ENCODE data around the gene PALLD.

The PALLD gene

GRCh38 chr4:168743601-168744000, 246.7 kb downstream of the PALLD start:
- no peak for DNase-seq (ENCODE audit: low read depth in 1 of 2, low spot score in 1 of 2)
- TF ChIP-seq JUND (IDR thresholded peaks at IDR 0.05; ENCODE audit: low read depth), result no peak
- in situ Hi-C loops (cut with HindIII; ENCODE audit: low pct_unique_long_range_greater_than_20kb, low sequenced_read_pairs), result no loop called here

DNA sequence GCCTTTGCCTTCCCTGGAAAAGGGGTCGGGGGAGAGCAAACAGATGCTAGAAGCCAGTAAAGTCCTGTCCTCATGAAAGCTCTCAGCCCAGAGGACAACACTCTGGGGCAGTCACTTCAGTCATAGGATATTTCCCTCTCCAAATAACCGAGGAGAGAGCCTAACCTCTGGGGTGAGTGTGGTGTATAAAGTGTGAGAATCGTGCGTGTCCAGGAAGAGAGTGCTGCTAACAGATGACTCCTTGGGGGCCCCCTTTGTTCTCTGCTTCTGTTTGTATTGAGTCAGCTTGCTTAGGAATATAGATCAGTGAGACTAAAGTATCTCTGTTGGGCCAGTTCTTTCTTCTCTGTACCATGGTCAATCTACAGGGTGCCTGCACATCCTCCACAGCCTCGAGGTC, 247.2 kb downstream of the PALLD start:
- in situ Hi-C loops (cut with HindIII; ENCODE audit: low pct_unique_long_range_greater_than_20kb, low sequenced_read_pairs), result no loop called here

DNA sequence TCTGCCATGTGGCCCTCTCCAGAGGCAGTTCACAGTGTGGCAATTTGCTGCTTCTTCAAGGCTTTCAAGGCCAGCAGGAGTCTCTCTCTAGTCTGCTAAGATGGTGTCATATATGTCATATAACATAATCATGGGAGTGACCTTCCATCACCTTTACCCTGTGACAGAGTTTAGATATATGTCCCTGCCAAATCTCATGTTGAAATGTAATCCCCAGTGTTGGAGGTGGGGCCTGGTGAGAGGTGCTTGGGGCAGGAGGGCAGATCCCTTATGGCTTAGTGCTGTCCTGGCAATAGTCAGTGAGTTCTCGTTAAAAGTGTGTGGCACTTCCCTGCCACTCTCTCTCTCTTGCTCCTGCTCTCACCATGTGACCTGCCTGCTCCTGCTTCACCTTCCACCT, 252.0 kb downstream of the PALLD start:
- no peak for DNase-seq (ENCODE audit: low read depth in 1 of 2, low spot score in 1 of 2)
- in situ Hi-C loops (cut with HindIII; ENCODE audit: low pct_unique_long_range_greater_than_20kb, low sequenced_read_pairs), result no loop called here
- TF ChIP-seq JUND (IDR thresholded peaks at IDR 0.05; ENCODE audit: low read depth), result no peak

More for the DNA sequence above, 247.2 kb downstream of the PALLD start:
- TF ChIP-seq JUND (IDR thresholded peaks at IDR 0.05; ENCODE audit: low read depth), result no peak
- no peak for DNase-seq (ENCODE audit: low read depth in 1 of 2, low spot score in 1 of 2)

DNA sequence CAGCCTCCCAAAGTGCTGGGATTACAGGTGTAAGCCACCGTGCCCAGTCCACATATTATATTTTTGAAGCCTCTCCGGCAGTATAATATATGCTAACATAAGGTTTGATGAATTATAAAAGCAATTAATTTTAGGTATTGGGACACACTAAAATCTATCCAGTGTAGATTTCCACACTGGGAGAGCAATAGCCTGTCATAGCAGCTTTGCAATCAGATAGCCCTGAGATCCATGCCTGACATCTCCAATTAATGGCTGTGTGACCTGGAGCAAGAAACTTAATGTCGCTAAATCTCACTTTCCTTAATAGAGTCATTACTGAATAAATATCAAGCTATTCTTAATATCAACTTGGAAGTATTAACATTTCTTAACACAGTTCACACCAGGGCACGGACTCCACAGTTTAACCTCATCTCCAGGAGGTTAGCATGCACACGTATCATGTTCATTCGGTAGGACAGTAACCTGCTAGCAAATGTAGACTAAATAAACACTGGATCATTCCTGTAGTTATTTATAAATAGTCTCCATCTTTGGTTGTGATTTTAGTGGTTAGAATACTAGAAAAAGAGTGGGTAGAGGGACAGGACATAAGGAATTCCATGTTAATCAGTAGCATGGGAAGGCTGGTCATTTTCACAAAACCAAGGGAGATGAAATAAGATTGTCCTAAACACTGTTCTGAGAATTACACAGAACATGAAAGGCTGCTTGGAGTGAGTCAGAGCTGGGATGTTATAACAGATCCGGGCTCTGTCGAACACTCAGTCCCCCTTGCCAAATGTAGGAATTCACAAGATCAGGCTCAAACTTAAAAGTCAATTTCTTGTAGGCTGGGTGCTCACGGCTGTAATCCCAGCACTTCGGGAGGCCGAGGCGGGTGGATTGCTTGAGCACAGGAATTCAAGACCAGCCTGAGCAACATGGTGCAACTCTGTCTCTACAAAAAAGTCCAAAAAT, 254.7 kb downstream of the PALLD start:
- in situ Hi-C loops (cut with HindIII; ENCODE audit: low pct_unique_long_range_greater_than_20kb, low sequenced_read_pairs), result no loop called here
- no peak for TF ChIP-seq JUND (IDR thresholded peaks at IDR 0.05; ENCODE audit: low read depth)
- DNase-seq (ENCODE audit: low read depth in 1 of 2, low spot score in 1 of 2), result no peak

DNA sequence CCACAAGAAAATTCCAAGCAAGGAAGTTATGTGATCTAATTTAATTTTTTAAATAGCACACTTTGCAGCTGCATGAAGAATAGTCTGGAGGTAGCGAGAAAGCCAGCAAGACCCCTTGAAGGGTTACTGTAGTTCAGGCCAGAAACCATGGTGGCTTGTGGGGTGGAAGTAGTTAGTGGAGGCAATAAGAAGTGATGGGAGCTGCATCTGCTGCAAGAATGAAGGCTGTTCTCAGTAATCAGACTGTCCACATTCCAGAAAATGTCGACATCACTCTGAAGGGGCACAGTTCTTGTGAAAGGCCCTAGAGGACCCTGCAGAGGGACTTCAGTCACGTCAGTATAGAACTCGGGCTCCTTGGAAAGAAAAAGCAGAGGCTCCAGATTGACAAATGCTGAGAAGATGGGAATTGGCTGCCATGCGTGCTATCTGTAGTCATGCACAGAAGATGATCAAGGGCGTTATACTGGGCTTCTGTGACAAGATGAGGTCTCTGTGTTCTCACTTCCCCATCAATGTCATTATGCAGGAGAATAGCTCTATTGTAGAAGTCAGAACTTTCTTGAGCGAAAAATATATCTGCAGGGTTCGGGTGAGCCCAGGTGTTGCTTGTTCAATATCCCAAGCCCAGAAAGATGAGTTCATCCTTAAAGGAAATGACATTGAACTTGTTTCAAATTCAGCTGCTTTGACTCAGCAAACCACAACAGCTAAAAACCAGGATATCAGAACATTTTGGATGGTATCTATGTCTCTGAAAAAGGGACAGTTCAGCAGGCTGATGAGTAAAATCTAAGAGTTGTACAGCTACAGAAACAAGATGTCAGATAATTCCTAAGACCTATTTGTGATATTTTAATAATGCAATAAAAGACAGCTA, 259.0 kb downstream of the PALLD start:
- DNase-seq (ENCODE audit: low read depth in 1 of 2, low spot score in 1 of 2), result no peak
- in situ Hi-C loops (cut with HindIII; ENCODE audit: low pct_unique_long_range_greater_than_20kb, low sequenced_read_pairs), result no loop called here
- TF ChIP-seq JUND (IDR thresholded peaks at IDR 0.05; ENCODE audit: low read depth), result no peak

DNA sequence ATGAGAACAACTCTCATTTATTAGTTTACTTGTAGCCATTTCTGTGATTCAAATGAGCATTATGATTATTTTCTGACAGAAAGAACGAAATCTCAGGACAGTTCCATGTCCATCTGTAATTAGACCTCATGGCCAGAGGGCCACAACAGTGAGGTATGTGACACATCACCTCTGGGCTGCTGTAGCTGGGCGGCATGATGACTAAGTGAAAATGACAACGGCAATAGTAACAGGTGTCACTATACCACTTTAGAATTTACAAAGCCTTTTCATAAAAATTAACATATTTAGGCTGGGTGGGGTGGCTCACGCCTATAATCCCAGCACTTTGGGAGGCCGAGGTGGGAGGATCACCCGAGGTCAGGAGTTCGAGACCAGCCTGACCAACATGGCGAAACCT, 260.6 kb downstream of the PALLD start:
- TF ChIP-seq JUND (IDR thresholded peaks at IDR 0.05; ENCODE audit: low read depth), result no peak
- no peak for DNase-seq (ENCODE audit: low read depth in 1 of 2, low spot score in 1 of 2)
- in situ Hi-C loops (cut with HindIII; ENCODE audit: low pct_unique_long_range_greater_than_20kb, low sequenced_read_pairs), result no loop called here

DNA sequence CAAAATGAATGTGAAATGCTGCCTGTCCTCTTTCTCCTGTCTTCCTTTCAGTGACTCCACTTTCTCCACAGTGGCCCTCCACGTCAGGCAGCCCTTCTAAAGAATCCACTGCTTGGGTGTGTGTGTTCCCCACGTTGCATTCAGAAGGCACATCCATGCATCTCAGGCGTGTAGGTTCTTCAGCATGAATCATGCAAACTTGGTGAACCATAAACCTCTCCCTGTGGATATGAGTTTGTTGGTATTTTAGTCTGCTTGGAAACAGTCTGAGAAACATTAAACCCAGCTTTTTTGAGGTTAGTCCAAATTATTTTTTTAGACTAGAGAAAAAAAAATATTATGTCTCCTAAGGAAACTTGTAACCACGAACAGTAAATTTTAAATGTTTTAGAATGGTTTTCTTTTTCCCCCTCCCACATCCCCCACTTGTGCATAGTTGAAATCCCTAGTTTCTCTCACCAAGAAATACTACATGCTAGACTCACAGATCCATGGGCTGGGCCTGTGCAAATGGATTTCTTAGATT, 261.6 kb downstream of the PALLD start:
- in situ Hi-C loops (cut with HindIII; ENCODE audit: low pct_unique_long_range_greater_than_20kb, low sequenced_read_pairs), result no loop called here
- TF ChIP-seq JUND (IDR thresholded peaks at IDR 0.05; ENCODE audit: low read depth), result no peak
- no peak for DNase-seq (ENCODE audit: low read depth in 1 of 2, low spot score in 1 of 2)

DNA sequence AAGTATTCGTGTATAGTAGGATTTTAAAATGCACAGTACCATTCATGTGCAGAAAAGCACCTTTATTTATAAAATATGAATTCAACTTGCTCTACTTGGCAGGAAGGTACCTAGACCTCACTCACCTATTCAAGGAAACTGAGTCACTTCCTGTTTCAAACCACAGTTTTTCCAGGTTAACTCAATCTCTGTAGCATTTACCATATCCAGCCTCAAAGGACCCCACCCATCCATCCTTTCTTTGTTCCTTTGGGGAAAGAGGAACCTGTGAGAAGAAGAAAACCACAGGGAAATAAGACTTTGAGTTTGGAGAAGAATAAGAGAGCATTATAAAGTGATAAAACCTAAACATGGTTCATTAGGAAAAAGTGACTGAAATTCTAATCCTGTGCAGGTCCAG, 262.5 kb downstream of the PALLD start:
- DNase-seq (ENCODE audit: low read depth in 1 of 2, low spot score in 1 of 2), result no peak
- in situ Hi-C loops (cut with HindIII; ENCODE audit: low pct_unique_long_range_greater_than_20kb, low sequenced_read_pairs), result no loop called here
- no peak for TF ChIP-seq JUND (IDR thresholded peaks at IDR 0.05; ENCODE audit: low read depth)

GRCh38 chr4:168759959-168760527, 263.2 kb downstream of the PALLD start:
- no peak for DNase-seq (ENCODE audit: low read depth in 1 of 2, low spot score in 1 of 2)
- in situ Hi-C loops (cut with HindIII; ENCODE audit: low pct_unique_long_range_greater_than_20kb, low sequenced_read_pairs), result no loop called here
- no peak for TF ChIP-seq JUND (IDR thresholded peaks at IDR 0.05; ENCODE audit: low read depth)

DNA sequence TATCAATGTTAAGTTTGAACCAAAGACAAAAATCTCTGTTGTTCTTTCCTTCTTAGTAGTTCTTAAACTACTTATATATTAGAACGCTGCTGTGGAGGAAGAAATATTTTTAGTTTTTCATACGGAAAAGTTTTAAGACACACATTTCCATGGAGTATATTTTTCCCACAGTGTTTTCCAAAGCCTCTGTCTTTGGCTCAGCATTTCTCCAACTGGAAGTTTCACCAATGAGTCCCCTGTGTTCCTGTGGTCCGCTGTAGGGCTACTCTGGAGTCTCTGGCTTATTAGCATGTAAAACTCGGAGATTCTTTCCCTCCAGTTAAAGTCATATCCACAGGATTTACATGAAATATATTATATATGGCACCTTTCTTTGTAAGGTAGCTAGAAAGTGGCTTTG, 264.2 kb downstream of the PALLD start:
- in situ Hi-C loops (cut with HindIII; ENCODE audit: low pct_unique_long_range_greater_than_20kb, low sequenced_read_pairs), result no loop called here
- no peak for DNase-seq (ENCODE audit: low read depth in 1 of 2, low spot score in 1 of 2)
- TF ChIP-seq JUND (IDR thresholded peaks at IDR 0.05; ENCODE audit: low read depth), result no peak

DNA sequence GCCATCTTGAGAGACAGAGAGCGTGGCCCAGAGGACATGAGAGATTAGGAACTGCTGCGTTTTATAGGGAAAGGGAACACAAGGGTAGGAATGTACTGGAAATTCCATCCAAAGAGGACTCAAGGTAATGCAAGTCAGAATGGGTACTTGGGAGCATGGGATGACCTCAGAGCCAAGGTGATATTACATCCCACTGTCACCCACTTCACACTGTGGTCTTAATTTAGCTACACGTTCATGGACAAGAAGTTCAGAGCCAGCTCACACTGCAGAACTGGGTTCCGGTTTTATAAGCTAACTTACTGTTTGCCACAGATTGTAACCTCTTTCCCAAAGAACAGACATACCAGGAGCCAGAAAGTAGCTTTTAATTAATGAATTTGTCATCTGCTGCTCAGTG, 268.5 kb downstream of the PALLD start:
- no peak for TF ChIP-seq JUND (IDR thresholded peaks at IDR 0.05; ENCODE audit: low read depth)
- in situ Hi-C loops (cut with HindIII; ENCODE audit: low pct_unique_long_range_greater_than_20kb, low sequenced_read_pairs), result no loop called here
- no peak for DNase-seq (ENCODE audit: low read depth in 1 of 2, low spot score in 1 of 2)

- no peak for DNase-seq (ENCODE audit: low read depth in 1 of 2, low spot score in 1 of 2)
- in situ Hi-C loops (cut with HindIII; ENCODE audit: low pct_unique_long_range_greater_than_20kb, low sequenced_read_pairs), result no loop called here
- no peak for TF ChIP-seq JUND (IDR thresholded peaks at IDR 0.05; ENCODE audit: low read depth)
These were observed 268.9 kb downstream of the PALLD start for GRCh38 chr4:168765726-168766125.
